COR-L47 (cell line): ENCODE measurements around the gene SEMA4D.
"Not testable (repeated sequence)": the region's sequence is repeated elsewhere in the genome, so short reads cannot be mapped to it uniquely, and the experiment has no call there.

Experiments used
- DNase-seq: peaks from one replicate; lab custom pipeline; 2025; lab: John Stamatoyannopoulos, UW

SEMA4D gene

GRCh38 chr9:89386797-89387196, 111.1 kb downstream of the SEMA4D start:
- no peak for DNase-seq

GRCh38 chr9:89386206-89386605, 111.7 kb downstream of the SEMA4D start:
- no peak for DNase-seq

DNA sequence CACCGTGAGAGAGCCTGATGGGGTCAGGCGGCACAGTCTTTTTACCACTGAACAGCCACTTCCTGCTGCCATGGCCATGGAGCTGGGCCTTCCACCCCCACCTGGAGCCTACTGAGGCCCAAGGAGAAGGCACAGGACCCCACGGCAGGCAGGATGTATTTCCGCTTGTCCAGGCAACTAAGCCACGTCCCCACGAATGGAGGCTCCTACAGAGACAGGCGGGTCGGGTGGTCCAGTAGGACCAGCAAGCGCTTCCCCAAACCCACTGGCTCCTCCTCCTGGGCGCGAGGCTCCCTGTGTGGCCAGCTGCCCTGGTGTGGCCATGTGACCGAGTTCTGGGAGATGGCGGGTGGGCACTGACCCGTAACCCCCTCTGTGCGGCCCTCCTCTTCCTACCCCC, 113.1 kb downstream of the SEMA4D start:
- DNase-seq, result no peak

DNA sequence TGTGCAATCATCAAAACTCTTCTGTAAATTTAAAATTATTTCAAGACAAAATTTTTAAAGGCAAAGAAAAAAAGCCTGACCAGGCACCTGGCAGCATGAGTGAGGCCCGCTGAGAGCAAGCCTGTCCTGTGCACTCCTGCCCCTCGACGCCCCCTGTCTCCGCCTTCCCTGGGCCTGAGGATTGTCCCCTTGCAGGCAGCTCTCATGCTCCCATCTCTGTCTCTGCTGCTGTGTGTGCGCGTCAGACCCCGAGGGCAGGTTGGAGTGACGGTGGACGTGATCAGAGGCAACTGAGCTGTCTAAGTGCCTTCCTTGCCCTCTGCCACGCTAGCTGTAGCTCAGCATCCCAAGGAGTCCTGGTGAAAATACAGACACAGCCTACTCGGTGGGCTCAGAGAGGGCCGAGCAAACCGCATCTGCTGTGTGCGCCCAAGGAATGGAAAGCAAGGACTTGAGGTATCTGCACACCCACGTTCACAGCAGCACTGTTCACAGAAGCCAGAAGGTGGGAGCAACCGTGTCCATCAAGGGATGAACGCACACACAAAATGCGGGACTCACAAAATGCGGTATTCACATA, 114.1 kb downstream of the SEMA4D start:
- no peak for DNase-seq

GRCh38 chr9:89383030-89383720, 114.7 kb downstream of the SEMA4D start:
- DNase-seq, result no peak

GRCh38 chr9:89382026-89382986, 115.6 kb downstream of the SEMA4D start:
- no peak for DNase-seq

GRCh38 chr9:89381308-89381609, 116.7 kb downstream of the SEMA4D start:
- DNase-seq, result no peak

GRCh38 chr9:89380437-89381307, 117.2 kb downstream of the SEMA4D start:
- DNase-seq, result no peak

DNA sequence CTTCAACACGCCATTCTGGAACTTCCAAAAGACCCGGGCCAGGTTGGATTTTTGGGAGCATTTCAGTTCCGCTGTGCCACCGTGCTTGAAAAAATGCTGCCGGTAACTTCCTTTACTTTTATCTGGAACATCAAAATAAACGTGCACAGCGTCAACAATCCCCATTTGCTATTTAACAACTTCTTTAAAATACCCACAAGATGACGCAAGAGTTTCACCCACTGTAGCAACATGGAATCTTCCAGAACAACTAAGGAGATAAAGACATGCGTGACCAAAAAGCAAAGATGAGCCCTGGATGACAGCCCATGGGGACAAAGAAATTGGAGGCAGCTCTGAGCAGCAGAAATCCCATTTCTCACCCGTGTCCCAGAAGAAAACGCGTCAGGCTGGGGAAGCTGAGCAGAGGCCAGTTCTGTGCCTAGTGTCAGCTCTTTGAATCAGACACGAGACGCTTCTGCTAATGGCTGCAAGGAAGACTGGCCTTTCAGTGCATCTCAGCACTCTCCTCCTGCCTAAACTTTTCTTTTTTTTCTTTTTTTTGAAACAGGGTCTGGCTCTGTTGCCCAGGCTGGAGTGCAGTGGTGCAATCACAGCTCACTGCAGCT, 118.3 kb downstream of the SEMA4D start:
- no peak for DNase-seq

DNA sequence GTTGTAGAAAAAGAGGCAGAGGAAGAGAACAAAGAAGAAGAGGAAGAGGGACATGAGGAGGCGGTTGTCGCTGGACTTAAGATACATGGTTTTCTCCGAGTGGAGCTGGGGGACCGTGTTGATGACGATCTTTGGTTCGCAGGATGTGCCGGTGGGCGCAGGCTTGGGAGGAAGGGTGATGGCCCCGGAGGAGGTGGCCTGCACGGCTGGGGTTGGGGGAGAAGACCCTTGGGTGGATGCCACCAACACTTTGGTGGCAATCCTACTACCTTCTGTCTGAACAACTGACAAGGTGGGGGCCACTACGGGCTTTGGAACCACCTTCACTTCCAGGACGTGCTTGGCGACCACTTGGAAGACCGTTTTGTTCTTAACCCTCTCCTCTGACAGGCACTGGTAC, 118.9 kb downstream of the SEMA4D start:
- DNase-seq, result no peak

DNA sequence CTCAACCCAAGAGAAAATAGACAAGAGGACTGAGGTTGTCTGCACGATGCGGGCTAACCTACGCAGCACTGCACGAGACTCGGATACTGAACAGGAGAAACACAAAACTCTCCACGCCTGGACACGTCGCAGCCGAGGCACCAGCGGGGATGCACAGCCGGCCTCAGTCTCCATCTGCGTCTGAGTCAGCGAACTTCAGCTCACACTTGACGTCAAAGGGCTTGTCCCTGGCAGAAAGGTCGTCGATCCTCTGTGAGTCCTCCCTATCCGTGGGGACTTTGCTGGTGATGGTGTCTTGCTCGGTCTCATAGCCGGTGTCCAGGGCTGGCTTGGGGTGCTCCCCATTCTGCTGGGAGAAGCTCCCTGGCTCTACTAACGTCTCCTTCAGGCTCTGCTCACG, 119.4 kb downstream of the SEMA4D start:
- no peak for DNase-seq

DNA sequence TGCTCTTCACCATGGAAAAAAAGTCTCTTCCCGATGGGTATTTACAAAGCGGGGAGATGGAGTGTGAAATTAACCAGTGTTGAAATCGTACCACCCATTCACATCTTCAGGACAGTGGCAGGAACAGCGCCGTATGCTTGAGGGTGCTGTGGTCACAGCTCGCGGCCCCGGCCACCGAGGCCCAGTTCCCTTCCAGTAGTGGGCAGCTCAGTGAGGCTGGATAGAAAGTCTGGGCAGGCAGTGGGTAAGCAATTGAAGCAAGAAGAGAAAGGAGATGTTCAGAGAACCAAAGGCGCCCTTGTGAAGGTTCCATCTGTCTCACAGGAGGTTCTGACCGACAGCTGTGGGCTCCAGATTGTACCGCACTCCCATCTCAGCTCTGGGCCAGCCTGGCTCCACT, 120.5 kb downstream of the SEMA4D start:
- DNase-seq, result no peak

- DNase-seq, result no peak
Observed at GRCh38 chr9:89376741-89377351, 121.1 kb downstream of the SEMA4D start.

- no peak for DNase-seq
Observed at GRCh38 chr9:89376286-89376685, 121.6 kb downstream of the SEMA4D start.

DNA sequence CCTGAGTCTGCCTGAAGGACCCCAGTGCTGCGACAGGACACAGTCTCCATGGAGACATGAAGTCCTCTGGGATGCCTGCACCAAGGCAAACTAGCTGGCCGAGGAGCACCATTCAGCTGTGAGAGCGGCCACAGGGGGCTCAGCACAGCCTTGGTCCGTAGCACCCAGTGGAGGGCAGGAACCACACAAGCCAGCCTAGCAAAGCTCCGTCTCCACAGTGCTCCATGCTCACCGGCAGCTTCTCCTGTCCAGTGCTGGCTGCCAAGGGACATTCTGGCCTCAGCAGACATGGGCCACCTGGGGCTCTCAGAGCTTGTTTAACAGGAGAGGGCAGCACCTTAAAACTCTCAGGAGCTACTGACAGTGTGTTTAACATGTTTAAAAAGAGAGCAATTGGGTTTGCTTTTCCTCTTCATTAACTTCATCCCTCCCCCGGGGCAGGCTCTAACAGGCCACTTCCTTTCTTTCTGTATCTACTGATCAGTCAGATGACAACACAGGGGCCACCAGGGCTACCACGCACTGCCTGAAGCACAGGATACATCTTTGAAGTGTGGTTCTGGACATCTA, 122.6 kb downstream of the SEMA4D start:
- peak; percentile 42 for DNase-seq

- DNase-seq, result no peak
Observed at GRCh38 chr9:89374176-89374575, 123.7 kb downstream of the SEMA4D start.

- DNase-seq, result no peak
Observed at GRCh38 chr9:89372979-89373378, 124.9 kb downstream of the SEMA4D start.

GRCh38 chr9:89372230-89372816, 125.6 kb downstream of the SEMA4D start:
- no peak for DNase-seq

DNA sequence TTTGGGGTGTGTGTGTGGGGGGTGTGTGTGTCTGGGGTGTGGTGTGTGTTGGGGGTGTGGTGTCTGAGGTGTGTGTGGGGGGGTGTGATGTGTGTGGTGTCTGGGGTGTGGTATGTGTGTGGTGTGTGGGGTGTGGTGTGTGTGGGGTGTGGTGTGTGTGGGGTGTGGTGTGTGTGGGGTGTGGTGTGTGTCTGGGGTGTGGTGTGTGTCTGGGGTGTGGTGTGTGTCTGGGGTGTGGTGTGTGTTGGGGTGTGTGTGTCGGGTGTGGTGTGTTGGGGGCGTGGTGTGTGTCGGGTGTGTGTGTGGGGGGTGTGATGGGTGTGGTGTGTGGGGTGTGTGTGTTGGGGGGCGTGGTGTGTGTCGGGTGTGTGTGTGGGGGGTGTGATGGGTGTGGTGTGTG, 126.1 kb downstream of the SEMA4D start:
- not testable (repeated sequence) for DNase-seq

DNA sequence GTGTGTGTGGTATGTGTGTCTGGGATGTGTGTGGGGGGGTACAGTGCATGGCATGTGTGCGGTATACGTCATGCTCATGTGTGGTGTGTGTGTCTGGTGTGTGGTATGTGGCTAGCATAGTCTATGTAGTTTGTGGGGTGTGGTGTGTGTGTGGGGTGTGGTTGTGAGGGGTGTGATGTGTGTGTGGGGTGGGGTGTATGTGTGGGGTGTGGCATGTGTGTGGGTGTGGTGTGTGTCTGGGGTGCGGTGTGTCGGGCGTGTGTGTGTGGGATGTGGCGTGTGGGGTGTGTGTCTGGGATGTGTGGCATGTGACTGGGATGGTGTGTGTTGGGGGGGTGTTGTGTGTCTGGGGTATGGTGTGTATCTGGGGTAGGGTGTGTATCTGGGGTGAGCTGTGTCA, 127.3 kb downstream of the SEMA4D start:
- DNase-seq, result no peak

DNA sequence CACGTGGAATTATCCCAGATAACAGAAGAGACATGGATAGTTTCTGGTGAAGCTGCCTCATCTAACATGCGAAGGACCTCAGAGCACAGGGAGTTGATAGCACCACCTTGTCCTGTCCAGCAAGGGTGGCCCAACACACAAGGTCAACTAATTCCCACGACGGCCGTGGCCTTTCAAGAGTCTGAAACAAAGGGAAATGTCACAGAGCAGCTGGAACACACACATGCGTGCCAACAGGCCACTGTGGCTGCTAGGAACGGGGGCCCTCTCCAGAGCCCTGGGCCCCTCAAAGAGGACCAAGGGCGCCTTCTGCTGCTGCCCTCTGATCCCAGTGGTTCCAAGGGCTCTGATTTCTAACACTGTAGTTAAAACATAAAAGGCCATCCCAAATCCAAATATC, 128.9 kb downstream of the SEMA4D start:
- no peak for DNase-seq
